Measurements from ENCODE around the gene MAP4K3.

DNA sequence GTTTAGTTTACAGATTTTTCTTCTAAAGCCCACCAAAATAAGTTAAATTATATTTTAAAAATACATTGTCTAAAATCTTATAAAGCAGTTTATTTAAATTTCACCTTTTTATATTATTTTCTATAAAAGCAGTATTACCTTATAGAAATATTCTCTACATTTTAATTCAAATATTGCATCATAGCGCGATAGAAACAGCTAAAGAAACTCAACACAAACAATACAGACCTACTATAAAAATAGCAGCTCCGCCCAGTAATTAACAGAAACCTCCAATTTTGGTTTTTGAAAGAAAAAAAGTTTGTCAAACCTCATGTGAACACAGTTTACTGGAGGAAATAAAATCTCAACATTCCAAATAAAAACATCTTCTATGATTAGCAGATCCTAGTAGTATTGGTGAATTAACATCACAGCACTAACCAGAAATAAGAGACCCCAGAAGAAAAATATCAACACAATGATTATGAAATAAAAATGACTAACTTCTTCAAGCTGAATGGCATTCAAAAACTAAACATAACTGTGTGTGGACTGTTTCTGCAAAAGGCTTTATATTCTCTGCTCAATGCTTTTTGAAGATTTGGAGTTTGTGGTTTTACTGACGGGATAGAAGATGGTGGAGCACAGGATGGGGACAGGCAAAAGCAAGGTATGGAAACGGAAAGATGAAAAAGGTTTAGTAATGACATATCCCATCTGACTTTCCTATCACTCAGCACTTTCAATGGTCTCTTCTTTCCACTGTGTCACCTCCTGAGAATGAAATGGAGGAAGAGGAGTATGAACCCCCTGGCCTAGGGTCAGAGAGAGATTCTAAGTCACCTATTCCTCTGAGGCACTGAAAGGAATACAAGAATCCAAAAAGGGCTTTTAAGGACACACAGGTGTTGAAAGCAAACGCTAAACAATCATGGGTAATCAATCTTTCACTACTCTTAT lies 17.5 kb downstream of the MAP4K3 start:
- TF ChIP-seq XRCC5 (IDR thresholded peaks at IDR 0.05; ENCODE audit: low read depth, low read length): no peak
- TF ChIP-seq, protein P1, sequence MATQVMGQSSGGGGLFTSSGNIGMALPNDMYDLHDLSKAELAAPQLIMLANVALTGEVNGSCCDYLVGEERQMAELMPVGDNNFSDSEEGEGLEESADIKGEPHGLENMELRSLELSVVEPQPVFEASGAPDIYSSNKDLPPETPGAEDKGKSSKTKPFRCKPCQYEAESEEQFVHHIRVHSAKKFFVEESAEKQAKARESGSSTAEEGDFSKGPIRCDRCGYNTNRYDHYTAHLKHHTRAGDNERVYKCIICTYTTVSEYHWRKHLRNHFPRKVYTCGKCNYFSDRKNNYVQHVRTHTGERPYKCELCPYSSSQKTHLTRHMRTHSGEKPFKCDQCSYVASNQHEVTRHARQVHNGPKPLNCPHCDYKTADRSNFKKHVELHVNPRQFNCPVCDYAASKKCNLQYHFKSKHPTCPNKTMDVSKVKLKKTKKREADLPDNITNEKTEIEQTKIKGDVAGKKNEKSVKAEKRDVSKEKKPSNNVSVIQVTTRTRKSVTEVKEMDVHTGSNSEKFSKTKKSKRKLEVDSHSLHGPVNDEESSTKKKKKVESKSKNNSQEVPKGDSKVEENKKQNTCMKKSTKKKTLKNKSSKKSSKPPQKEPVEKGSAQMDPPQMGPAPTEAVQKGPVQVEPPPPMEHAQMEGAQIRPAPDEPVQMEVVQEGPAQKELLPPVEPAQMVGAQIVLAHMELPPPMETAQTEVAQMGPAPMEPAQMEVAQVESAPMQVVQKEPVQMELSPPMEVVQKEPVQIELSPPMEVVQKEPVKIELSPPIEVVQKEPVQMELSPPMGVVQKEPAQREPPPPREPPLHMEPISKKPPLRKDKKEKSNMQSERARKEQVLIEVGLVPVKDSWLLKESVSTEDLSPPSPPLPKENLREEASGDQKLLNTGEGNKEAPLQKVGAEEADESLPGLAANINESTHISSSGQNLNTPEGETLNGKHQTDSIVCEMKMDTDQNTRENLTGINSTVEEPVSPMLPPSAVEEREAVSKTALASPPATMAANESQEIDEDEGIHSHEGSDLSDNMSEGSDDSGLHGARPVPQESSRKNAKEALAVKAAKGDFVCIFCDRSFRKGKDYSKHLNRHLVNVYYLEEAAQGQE (IDR thresholded peaks at IDR 0.05; ENCODE audit: borderline replicate concordance): no peak
- TF ChIP-seq, protein P1 (CRISPR knock-in tag; IDR thresholded peaks at IDR 0.05; ENCODE audit: low read depth): no peak
- no peak for TF ChIP-seq SMAD3 (CRISPR knock-in tag; conservative IDR thresholded peaks at IDR 0.05)
- no peak for TF ChIP-seq RCOR1 (IDR thresholded peaks at IDR 0.05; ENCODE audit: borderline replicate concordance in 1 of 2, low read depth in 2 of 2, low read length in 2 of 2)
- TF ChIP-seq CHD2 (IDR thresholded peaks at IDR 0.05; ENCODE audit: low read depth, low read length): no peak
